A549 treated with Hydrocortisone at 1 μM for 4 hours (cell line): ENCODE data around the gene ARNT2. TPM values are rescaled to one million over a fixed set of nuclear protein-coding genes. Genes with fewer than 3 reads are reported as not detected.

ENCODE experiments used
- total RNA-seq: library from RNA; stranded (reverse); fragments of 200-300 nt; extraction: Qiagen RNA extraction; gene quantifications from 5 replicates; pipeline ENCODE4 v1.2.3, GENCODE V29; 2022

ARNT2 gene
- total RNA-seq = 14.7 to 17.4 TPM (median 15.8 TPM) in 5 replicates

GRCh38 chr15:80404057-80404760, at the start of gene ARNT2:
Gene ARNT2 (plus strand): TSS chr15:80404382. CDS start chr15:80404516, 134 bp downstream.

Other genes with a start within 250 kb of the ARNT2 start
- gene CTXND1, start 152.2 kb upstream of the ARNT2 start, total RNA-seq = 0.01 TPM in 1 of 5 replicates, not detected in the others